ENCODE data around the gene DOCK8. TPM values are rescaled to one million over a fixed set of nuclear protein-coding genes. Genes with fewer than 3 reads are reported as not detected.

Gene DOCK8
- total and polyA plus RNA-seq, 2 of the 4 experiments (the other 2 are of a cell fraction): not detected

GRCh38 chr9:211036-211435 is 3.6 kb upstream of the DOCK8 start:
- DNase-seq (no peak), ATAC-seq (ENCODE audit: low read depth) (no peak)
- H2AFZ ChIP-seq (replicated peaks; ENCODE audit: low read length, poor library complexity): no peak overlapping the region
- ChIA-PET POLR2A (ENCODE audit: unreplicated experiment) (no interaction called here), CTCF (no interaction called here)
- no peak overlapping the region for H2BK5ac ChIP-seq (ENCODE audit: low read depth, low read length, poor library complexity, severe bottlenecking)
- no peaks in the 10 kb centered on the region for H3K36me3 ChIP-seq (ENCODE audit: control insufficient read depth, insufficient read depth, low read length)
- no peak overlapping the region for H2BK15ac ChIP-seq (ENCODE audit: low read depth, low read length)
- no peak overlapping the region for H3K23ac ChIP-seq (ENCODE audit: low read depth, low read length)
- H3K18ac ChIP-seq (ENCODE audit: low read depth, low read length): no peak overlapping the region
- peaks cover 19% of the 10 kb centered on the region for H3K27me3 ChIP-seq (ENCODE audit: control insufficient read depth, insufficient read depth, low read length)
- intact Hi-C loops (cut with micrococcal nuclease) (no loop called here), dilution Hi-C loops (cut with HindIII; ENCODE audit: low sequenced_read_pairs, unreplicated experiment) (no loop called here), in situ Hi-C loops (cut with MboI; ENCODE audit: low sequenced_read_pairs) (no loop called here)
- H2BK20ac ChIP-seq (ENCODE audit: low read depth, low read length): no peak overlapping the region
- BruUV-seq (replicated peaks): no TSS peak
- H3K56ac ChIP-seq (ENCODE audit: extremely low read depth, insufficient read depth, low read length): no peak overlapping the region
- H3K4me3 ChIP-seq (ENCODE audit: insufficient read depth, low read depth, low read length): no peak overlapping the region
- no peaks in the 10 kb centered on the region for H3K79me1 ChIP-seq (ENCODE audit: low read depth in 1 of 2, low read length in 2 of 2)
- no peak overlapping the region for H3K9ac ChIP-seq (ENCODE audit: low read depth, low read length)
- no peak overlapping the region for H4K91ac ChIP-seq (ENCODE audit: insufficient read depth, low read depth, low read length)
- no peak overlapping the region for H3K4me2 ChIP-seq (ENCODE audit: low read depth, low read length)
- no peaks in the 10 kb centered on the region for H3K9me3 ChIP-seq (ENCODE audit: control insufficient read depth, insufficient read depth, low read length)
- no peak overlapping the region for H4K8ac ChIP-seq (ENCODE audit: low read depth in 2 of 2, low read length in 2 of 2)
- H4K5ac ChIP-seq (ENCODE audit: low read depth, low read length): no peak overlapping the region
- no peak overlapping the region for H2BK120ac ChIP-seq (ENCODE audit: low read depth, low read length)
- H3K9me1 ChIP-seq (ENCODE audit: insufficient read depth, low read length): no peaks in the 10 kb centered on the region
- H3K14ac ChIP-seq (replicated peaks; ENCODE audit: low read depth, low read length): no peak overlapping the region
- H2AK5ac ChIP-seq (ENCODE audit: low read depth, low read length): no peak overlapping the region
- no peaks in the 10 kb centered on the region for H3K4me1 ChIP-seq (ENCODE audit: control insufficient read depth, insufficient read depth, low read length)
- no peak overlapping the region for H3K4ac ChIP-seq (ENCODE audit: low read depth, low read length)
- no peak overlapping the region for H2AK9ac ChIP-seq (replicated peaks; ENCODE audit: low read depth, low read length, poor library complexity)
- whole genome bisulfite sequencing, 2 experiments (ENCODE audit: extremely low coverage in 2 of 2, insufficient read length in 1 of 2): 58% methylated on average over 3 of the region's 7 CpGs; no CpG with 5 or more reads in 1 of the 2 experiments
- TF ChIP-seq BHLHE40 (IDR thresholded peaks at IDR 0.05; ENCODE audit: low read depth, low read length) (no peak), USF2 (IDR thresholded peaks at IDR 0.05; ENCODE audit: low read depth, low read length) (no peak), MAZ (IDR thresholded peaks at IDR 0.05; ENCODE audit: borderline replicate concordance, low read depth, low read length) (no peak), SMC3 (IDR thresholded peaks at IDR 0.05; ENCODE audit: low read depth, low read length) (no peak), CHD1 (IDR thresholded peaks at IDR 0.05; ENCODE audit: low read depth, low read length) (no peak), FOS (IDR thresholded peaks at IDR 0.05; ENCODE audit: low read depth, low read length) (no peak), RFX5 (IDR thresholded peaks at IDR 0.05; ENCODE audit: low read depth, low read length) (no peak), NFE2L2 (IDR thresholded peaks at IDR 0.05; ENCODE audit: low read depth, low read length) (no peak), MAFK (IDR thresholded peaks at IDR 0.05; ENCODE audit: low read depth, low read length) (no peak), MXI1 (IDR thresholded peaks at IDR 0.05; ENCODE audit: borderline replicate concordance, low read depth, low read length) (no peak), CTCF (conservative IDR thresholded peaks at IDR 0.05; ENCODE audit: low read depth, low read length) (no peak), POLR2A (IDR thresholded peaks at IDR 0.05; ENCODE audit: low read depth, low read length) (no peak), RAD21 (IDR thresholded peaks at IDR 0.05; ENCODE audit: low read length) (no peak), CEBPB (IDR thresholded peaks at IDR 0.05; ENCODE audit: low read depth, low read length) (no peak), RCOR1 (IDR thresholded peaks at IDR 0.05; ENCODE audit: insufficient replicate concordance, low read length) (no peak)
- TF ChIP-seq, protein P1, sequence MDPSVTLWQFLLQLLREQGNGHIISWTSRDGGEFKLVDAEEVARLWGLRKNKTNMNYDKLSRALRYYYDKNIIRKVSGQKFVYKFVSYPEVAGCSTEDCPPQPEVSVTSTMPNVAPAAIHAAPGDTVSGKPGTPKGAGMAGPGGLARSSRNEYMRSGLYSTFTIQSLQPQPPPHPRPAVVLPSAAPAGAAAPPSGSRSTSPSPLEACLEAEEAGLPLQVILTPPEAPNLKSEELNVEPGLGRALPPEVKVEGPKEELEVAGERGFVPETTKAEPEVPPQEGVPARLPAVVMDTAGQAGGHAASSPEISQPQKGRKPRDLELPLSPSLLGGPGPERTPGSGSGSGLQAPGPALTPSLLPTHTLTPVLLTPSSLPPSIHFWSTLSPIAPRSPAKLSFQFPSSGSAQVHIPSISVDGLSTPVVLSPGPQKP (IDR thresholded peaks at IDR 0.05; ENCODE audit: borderline replicate concordance, low read depth, low read length): no peak
- no peaks in the 10 kb centered on the region for H4K20me1 ChIP-seq (ENCODE audit: insufficient read depth, low read length)
- H3K27ac ChIP-seq (ENCODE audit: insufficient read depth, low read length): no peak overlapping the region
